AG10803 (cell line): ENCODE measurements around the gene PVRIG.
"Not testable (repeated sequence)": the region's sequence is repeated elsewhere in the genome, so short reads cannot be mapped to it uniquely, and the experiment has no call there.

Source experiments
- DNase-seq: peaks from one replicate; pipeline ENCODE4 v3.0.0; 2010; ENCODE audit warnings: low read depth
- H3K4me3 ChIP-seq: 2 replicates; pipeline ENCODE4 v1.5.1; 2011; ENCODE audit warnings: mild to moderate bottlenecking, low read length, control low read depth
- TF ChIP-seq, protein P1 (sequence below): conservative IDR thresholded peaks from 2 replicates; pipeline ENCODE4 v1.5.1; 2011; ENCODE audit warnings: mild to moderate bottlenecking, low read length, control low read depth, inconsistent platforms

Gene PVRIG

DNA sequence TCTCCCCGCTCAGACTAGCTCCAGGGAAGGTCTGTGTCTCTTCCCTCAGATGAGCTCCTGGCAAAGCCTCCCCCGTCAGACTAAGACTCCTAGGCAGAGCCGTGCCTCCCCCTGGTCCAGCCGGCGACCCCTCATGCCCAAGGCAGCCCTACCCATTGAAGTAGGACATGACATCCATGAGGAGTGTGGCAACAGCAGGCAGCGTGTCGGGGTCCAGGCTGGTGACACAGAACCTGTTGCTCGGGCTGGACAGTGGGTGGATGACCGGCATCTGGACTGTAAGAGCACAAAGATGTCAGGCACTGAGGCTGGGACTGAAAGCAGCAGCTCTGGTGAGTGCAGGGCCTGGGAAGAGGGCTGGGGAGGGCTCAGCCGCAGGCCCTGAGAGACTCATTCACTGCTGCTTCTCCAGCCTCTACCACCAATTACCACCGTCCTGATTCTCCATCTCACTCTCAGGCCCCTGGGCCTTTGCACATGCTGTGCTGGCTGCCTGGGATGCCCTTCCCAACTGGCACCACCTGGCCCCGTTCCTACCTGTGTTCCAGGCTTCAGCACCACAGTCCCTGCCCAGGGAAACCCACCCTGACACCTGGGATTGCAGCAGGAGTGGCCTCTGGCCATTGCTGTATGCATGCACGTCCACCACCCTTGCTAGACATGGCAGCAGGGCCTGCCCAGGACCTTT is 2.8 kb downstream of the PVRIG start:
- no peak overlapping the region for H3K4me3 ChIP-seq
- DNase-seq: no peak

DNA sequence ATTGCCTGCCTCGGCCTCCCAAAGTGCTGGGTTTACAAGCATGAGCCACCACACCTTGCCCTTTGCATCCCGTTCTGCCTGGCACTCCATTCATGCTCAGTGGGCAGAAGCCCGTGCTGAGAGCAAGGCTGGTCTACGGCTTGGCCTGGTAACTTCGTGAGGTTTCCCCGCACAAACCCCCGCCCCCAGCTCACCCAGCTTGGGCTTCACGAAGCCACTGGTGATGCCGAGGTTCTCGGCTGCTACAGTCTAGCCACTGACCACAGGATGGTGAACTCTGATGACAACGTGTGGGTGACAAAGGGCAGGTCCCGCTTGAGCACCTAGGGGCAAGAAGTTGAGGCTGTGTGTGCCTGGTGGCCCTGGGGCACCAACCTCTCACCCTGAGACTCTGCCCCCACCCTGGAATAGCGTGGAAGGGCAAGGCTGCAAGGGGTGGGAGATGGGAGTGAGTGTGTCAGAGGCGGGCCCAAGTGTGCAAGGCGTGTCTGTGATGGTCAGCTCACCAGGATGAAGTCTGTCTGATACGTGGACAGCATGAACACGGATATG is 3.7 kb downstream of the PVRIG start:
- not testable (repeated sequence) for DNase-seq, H3K4me3 ChIP-seq

More for the DNA sequence above, 2.8 kb downstream of the PVRIG start:
- TF ChIP-seq, protein P1, sequence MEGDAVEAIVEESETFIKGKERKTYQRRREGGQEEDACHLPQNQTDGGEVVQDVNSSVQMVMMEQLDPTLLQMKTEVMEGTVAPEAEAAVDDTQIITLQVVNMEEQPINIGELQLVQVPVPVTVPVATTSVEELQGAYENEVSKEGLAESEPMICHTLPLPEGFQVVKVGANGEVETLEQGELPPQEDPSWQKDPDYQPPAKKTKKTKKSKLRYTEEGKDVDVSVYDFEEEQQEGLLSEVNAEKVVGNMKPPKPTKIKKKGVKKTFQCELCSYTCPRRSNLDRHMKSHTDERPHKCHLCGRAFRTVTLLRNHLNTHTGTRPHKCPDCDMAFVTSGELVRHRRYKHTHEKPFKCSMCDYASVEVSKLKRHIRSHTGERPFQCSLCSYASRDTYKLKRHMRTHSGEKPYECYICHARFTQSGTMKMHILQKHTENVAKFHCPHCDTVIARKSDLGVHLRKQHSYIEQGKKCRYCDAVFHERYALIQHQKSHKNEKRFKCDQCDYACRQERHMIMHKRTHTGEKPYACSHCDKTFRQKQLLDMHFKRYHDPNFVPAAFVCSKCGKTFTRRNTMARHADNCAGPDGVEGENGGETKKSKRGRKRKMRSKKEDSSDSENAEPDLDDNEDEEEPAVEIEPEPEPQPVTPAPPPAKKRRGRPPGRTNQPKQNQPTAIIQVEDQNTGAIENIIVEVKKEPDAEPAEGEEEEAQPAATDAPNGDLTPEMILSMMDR: no peak

DNA sequence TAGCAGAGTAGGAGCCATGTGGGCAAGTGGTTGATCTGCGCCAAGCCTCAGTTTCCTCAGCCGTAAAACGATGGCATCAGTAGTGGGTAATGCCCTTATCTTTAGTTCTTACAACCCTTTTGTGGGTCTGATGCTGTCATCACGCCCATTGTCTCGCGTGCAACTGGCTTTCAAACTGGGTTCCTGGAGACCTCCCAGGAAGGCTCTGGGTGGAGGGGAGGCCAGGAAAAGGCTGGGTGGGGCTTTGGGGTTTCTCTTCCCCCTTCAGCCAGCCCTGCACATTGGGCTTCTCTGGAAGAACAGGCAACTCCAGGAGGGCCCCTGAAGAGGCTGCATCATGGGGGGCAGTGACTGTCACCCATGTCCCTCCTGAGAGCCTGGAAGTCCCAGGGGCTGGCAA is 5.1 kb downstream of the PVRIG start:
- DNase-seq, H3K4me3 ChIP-seq: not testable (repeated sequence)

DNA sequence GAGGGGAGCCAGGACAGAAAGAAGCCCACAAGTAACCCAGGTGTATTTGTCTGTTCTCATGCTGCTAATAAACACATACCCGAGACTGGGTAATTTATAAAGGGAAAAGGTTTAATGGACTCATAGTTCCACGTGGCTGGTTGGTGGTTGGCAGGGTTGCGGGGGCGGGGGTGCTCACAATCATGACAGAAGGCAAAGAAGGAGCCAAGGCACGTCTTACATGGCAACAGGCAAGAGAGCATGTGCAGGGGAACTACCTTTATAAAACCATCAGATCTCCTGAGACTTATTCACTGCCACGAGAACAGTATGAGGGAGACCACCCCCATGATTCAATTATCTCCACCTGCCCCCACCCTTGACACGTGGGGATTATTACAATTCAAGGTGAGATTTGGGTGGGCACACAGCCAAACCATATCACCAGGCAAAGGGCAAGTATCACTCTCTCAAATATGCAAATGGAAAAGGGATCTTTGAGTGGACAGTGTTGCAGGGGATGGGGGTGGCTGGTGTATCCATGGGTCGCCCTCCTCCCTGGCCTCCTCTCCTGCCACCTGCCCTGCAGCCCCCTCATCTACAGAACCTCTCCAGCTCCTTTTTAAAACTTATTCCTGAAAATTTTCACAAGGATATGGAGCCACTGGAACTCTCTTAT is 15.0 kb downstream of the PVRIG start:
- DNase-seq: not testable (repeated sequence)

DNA sequence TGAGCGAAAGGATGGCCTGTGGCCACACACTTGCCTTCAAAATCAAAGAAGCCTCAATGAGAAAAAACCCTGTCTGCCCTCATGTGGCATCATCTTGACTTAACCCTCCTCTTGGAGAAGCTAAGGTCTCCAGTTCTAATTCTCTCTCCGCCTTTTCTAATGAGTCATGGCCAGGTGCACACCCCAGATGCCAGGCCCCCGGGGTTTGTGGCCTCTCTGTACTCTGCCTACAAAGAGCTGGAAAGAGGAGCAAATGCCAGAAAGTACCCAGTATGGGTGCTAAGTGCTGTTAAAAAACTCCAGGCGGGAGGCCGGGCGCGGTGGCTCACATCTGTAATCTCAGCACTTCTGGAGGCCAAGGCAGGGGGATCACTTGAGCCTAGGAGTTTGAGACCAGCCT is 20.2 kb downstream of the PVRIG start:
- not testable (repeated sequence) for DNase-seq

More for the DNA sequence above, 15.0 kb downstream of the PVRIG start:
- not testable (repeated sequence) for H3K4me3 ChIP-seq

DNA sequence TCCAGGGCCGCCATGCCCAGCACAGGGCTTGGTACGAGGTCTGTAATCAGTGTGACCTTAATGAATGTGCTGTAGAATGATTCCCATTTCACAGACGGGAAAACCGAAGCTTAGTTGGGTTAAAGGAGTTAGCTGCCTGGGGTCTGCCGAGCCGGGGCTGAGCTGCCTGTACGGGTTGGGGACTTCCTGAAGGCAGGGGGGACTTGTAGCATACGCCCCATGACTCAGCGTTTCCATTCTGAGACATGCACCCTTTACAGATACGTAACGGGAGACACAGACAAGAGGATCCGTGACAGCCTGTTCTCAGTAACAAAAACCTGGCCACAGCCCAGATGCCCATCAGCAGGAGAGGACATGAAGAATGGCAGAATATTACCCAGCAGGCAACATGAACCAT is 23.6 kb downstream of the PVRIG start:
- peak; percentile 15 for DNase-seq
- not testable (repeated sequence) for H3K4me3 ChIP-seq

More for the DNA sequence above, 20.2 kb downstream of the PVRIG start:
- not testable (repeated sequence) for H3K4me3 ChIP-seq

DNA sequence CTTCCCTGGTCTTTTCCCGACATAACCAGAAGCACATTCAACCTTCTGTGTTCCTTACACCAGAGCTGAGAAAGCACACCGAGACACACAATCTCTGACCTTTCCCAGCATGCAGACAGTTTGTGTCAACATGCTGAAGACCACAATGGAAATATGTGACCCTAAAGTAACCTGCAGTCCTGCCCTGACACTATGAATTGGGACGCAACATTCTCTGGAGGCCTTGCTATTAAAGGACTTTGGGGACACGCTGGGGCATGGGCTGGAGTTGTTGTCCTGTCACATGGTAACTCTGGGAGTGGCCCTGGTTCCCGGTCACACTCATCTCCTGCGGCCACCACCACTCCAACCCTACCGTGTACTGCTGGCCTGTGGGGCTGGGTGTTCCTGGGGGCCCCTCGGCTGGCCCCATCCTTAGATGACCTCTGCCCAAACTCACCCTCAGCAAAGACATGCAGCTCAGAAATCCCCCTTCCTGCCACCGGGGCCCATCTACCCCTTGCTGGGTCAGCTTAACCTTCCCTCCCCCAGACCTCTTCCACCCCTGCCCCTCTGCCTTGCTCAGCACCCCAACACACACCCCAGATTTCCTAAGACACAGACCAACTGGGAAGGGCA is 25.3 kb downstream of the PVRIG start:
- not testable (repeated sequence) for DNase-seq, H3K4me3 ChIP-seq

DNA sequence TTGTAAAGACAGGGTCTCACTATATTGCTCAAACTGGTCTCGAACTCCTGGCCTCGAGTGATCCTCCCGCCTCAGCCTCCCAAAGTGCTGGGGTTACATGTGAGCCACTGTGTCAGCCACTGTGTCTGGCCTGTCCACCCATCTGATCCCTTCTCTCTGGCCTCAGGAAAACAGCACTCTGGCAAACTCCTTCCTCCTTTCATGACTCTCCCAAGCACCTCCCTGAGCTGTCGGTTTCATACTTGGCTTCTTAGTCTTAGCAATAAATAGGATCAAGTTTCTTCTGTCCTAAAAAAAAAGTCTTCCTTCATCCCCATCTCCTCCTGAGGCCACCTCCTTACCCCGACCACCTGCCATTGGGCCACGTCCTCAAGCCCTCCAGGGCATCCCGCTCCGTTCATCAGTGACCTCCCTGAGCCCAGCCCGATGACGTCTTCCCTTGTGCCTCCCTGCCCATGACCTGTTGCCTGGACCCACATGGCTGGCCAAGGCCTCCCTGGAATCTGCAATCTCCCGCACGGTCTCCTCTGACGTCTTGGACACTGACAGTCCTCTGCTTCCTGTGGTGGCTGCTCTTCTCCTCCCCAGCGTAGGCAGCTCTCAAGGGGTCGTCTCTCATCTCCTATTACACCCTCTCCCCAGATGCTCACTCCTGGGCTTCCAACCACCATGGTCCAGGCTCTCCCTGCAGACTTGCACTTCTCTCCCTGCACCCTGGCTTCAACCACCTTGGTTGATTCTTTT is 26.5 kb downstream of the PVRIG start:
- not testable (repeated sequence) for H3K4me3 ChIP-seq, DNase-seq

DNA sequence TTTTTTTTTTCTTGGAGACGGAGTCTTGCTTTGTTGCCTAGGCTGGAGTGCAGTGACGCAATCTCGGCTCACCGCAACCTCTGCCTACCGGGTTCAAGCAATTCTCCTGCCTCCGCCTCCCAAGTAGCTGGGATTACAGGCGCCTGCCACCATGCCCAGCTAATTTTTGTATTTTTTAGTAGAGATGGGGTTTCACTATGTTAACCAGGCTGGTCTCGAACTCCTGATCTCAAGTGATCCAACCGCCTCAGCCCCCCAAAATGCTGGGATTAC is 27.1 kb downstream of the PVRIG start:
- DNase-seq, H3K4me3 ChIP-seq: not testable (repeated sequence)

DNA sequence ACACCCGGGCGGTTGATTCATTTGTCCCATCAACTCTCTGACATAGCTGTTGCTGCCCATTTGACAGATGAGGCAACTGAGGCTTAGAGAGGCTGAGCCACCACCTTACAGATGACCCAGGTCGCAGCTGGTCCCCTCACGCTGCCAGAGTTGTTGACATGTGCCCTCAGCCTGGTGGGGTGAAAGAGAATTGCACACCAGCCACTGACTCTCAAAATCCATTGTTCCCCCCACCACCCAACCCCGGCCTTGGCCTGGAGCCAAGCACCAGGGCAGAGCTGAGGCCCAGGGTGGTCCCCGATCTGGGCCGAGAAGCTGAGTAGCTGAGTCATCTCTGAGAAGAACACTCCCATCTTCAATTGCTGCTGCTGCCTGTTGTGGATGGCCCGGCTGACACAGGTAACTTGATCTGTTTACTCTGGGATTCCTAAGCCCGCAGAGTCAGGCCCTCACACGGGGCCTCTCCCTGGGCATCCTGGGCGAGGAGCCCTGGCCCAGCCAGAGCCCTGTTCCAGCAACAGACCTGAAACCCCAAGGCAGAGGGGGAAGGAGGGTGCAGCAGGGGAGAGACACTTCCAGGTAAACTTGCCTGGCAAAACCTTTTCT is 27.5 kb downstream of the PVRIG start:
- DNase-seq: peak; percentile 15
- TF ChIP-seq, protein P1: no peak
- H3K4me3 ChIP-seq: no peak overlapping the region

DNA sequence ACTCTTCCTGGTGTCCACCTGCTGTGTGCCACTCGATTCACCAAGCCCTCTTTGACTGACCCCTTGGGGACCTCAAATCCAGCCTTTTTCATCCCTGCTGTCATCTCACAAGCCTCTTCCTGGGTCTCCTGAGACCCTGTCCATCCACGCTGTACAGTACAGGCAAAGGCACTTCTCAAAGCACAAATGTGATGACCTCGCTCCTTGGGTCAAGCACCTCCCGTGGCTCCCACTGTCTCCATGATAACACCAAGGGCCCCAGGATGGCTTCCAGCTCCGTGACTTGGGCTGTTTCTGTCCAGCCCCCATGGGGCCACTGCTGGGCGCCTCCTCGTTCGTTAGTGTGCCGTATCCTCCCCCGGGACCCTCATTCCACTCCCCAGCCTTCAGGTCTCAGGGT is 28.7 kb downstream of the PVRIG start:
- TF ChIP-seq, protein P1: no peak
- no peak overlapping the region for H3K4me3 ChIP-seq
- DNase-seq: no peak
